ENCODE data around the gene HEY2.

Gene HEY2

DNA sequence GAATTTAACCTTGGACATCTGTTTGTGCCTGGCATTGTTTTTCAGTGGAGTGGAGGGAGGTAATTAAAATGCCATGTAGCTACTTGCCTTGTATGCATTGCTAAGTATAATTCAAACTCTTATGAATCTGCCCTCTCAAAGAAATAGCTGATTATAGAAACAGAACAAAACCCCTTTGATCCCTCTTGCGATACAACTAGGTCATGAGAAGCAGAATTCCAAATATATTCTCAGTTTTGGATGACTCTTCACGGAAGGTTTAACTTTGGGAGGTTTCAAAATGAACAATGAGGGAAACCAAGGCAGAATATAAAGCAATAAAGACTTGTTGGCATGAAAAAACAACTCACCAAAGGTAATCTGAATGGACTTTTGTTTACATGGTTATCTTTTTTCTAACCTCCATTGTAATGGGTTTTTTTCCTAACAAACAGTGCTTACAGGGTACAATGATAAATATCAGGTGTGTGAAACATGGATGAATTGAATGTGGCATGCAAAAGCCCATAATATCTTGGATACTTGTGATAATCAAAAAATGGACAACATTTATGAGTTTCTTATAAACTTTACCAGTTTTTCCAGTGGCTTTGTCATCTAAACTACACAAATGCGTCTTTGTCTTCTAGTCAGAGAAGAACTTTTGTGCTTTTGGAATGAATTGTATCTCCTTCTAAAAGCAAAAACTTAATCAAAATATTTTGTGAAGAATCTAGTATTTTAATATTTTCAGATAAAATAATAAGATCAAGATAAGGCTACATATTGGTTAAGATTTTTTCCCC, 15.7 kb upstream of the HEY2 start:
- TF ChIP-seq, protein P1, sequence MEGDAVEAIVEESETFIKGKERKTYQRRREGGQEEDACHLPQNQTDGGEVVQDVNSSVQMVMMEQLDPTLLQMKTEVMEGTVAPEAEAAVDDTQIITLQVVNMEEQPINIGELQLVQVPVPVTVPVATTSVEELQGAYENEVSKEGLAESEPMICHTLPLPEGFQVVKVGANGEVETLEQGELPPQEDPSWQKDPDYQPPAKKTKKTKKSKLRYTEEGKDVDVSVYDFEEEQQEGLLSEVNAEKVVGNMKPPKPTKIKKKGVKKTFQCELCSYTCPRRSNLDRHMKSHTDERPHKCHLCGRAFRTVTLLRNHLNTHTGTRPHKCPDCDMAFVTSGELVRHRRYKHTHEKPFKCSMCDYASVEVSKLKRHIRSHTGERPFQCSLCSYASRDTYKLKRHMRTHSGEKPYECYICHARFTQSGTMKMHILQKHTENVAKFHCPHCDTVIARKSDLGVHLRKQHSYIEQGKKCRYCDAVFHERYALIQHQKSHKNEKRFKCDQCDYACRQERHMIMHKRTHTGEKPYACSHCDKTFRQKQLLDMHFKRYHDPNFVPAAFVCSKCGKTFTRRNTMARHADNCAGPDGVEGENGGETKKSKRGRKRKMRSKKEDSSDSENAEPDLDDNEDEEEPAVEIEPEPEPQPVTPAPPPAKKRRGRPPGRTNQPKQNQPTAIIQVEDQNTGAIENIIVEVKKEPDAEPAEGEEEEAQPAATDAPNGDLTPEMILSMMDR (conservative IDR thresholded peaks at IDR 0.05; ENCODE audit: low read depth, low read length): no peak
- no peak for DNase-seq (ENCODE audit: low read depth)

GRCh38 chr6:125738276-125738675, 11.2 kb upstream of the HEY2 start:
- no peak for DNase-seq (ENCODE audit: low read depth)
- TF ChIP-seq, protein P1 (conservative IDR thresholded peaks at IDR 0.05; ENCODE audit: low read depth, low read length): no peak
- no peak overlapping the region for H3K4me3 ChIP-seq (ENCODE audit: low read length)

More for the DNA sequence above, 15.7 kb upstream of the HEY2 start:
- no peak overlapping the region for H3K4me3 ChIP-seq (ENCODE audit: low read length)

DNA sequence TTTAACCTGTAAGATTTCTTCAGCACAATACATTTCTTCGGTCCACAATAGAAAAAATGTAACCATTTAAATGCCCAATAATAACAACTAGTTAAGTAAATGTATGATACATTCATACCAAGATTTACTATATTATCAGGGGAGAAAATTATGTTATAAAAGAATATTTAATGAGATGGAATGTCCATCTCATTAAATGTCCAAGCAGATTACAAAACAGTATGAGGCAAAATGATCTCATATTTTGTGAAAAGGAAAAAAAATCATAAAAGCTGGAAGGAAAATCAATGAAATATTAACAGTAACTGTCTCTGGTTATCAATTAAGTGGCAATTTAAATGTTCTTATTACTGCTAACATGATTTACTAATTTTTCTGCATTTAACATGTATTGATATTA, 10.1 kb upstream of the HEY2 start:
- DNase-seq (ENCODE audit: low read depth): no peak
- TF ChIP-seq, protein P1 (conservative IDR thresholded peaks at IDR 0.05; ENCODE audit: low read depth, low read length): no peak

GRCh38 chr6:125741336-125741735, 8.1 kb upstream of the HEY2 start:
- no peak for DNase-seq (ENCODE audit: low read depth)
- TF ChIP-seq, protein P1 (conservative IDR thresholded peaks at IDR 0.05; ENCODE audit: low read depth, low read length): no peak

More for the DNA sequence above, 10.1 kb upstream of the HEY2 start:
- no peak overlapping the region for H3K4me3 ChIP-seq (ENCODE audit: low read length)

GRCh38 chr6:125742024-125742423, 7.4 kb upstream of the HEY2 start:
- TF ChIP-seq, protein P1 (conservative IDR thresholded peaks at IDR 0.05; ENCODE audit: low read depth, low read length): no peak
- H3K4me3 ChIP-seq (ENCODE audit: low read length): no peak overlapping the region
- DNase-seq (ENCODE audit: low read depth): no peak

More at GRCh38 chr6:125741336-125741735, 8.1 kb upstream of the HEY2 start:
- no peak overlapping the region for H3K4me3 ChIP-seq (ENCODE audit: low read length)

DNA sequence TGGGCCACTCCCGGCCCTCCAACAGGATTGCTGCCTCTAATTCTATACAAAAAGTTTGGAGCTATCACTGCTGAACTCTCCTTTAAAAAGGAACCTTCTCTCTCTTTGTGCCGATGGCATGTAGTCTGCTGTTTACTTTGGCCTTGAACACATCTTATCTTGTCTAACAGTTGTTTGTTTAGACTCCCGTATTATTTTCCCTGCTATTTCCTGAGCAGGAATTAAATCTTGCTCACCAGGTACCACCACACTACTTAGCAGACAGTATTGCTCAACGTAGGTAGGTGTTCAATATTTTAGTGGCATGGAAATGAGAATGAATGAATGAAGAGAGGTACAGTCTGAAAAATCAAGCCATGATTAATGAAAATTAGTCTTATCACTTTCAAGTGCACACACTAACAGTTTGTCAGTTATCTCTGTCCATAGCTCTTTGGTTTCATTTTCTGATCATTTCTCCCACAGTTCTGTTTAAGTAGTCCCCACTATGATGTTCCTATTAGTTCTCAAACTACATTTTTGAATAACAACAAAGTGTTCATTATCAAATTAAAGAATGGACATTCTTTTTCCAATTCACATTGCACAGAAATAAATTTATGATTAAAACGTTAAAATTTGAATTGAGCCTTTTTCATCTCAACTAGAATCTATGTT, 6.8 kb upstream of the HEY2 start:
- H3K4me3 ChIP-seq (ENCODE audit: low read length): no peak overlapping the region
- no peak for DNase-seq (ENCODE audit: low read depth)
- TF ChIP-seq, protein P1 (conservative IDR thresholded peaks at IDR 0.05; ENCODE audit: low read depth, low read length): no peak

All from retinal pigment epithelial cell (primary cell).